ENCODE data around the gene AGMO.

Gene AGMO

GRCh38 chr7:15430191-15430590 is 131.6 kb downstream of the AGMO start:
- Histone ChIP-seq H3K4me3 (ENCODE audit: low read depth, low read length) (no peak overlapping the region), H3K9ac (ENCODE audit: low read length) (no peak overlapping the region), H3K9me3 (ENCODE audit: control insufficient read depth, insufficient read depth, low read depth, low read length) (no peaks in the 10 kb centered on the region), H3K4me1 (ENCODE audit: control insufficient read depth, insufficient read depth, low read length) (no peaks in the 10 kb centered on the region), H3K27me3 (ENCODE audit: control insufficient read depth, insufficient read depth, low read length) (no peaks in the 10 kb centered on the region), H3K27ac (ENCODE audit: low read depth, low read length) (no peak overlapping the region), H3K36me3 (ENCODE audit: control insufficient read depth, insufficient read depth, low read length) (no peaks in the 10 kb centered on the region)

- H3K9me3 ChIP-seq (ENCODE audit: control insufficient read depth, insufficient read depth, low read depth, low read length) = no peaks in the 10 kb centered on the region
- no peak overlapping the region for H3K9ac ChIP-seq (ENCODE audit: low read length)
- H3K4me1 ChIP-seq (ENCODE audit: control insufficient read depth, insufficient read depth, low read length) = no peaks in the 10 kb centered on the region
- no peak overlapping the region for H3K4me3 ChIP-seq (ENCODE audit: low read depth, low read length)
- no peaks in the 10 kb centered on the region for H3K36me3 ChIP-seq (ENCODE audit: control insufficient read depth, insufficient read depth, low read length)
- H3K27ac ChIP-seq (ENCODE audit: low read depth, low read length) = no peak overlapping the region
- no peaks in the 10 kb centered on the region for H3K27me3 ChIP-seq (ENCODE audit: control insufficient read depth, insufficient read depth, low read length)
Measured at GRCh38 chr7:15424468-15424867, 137.3 kb downstream of the AGMO start.

DNA sequence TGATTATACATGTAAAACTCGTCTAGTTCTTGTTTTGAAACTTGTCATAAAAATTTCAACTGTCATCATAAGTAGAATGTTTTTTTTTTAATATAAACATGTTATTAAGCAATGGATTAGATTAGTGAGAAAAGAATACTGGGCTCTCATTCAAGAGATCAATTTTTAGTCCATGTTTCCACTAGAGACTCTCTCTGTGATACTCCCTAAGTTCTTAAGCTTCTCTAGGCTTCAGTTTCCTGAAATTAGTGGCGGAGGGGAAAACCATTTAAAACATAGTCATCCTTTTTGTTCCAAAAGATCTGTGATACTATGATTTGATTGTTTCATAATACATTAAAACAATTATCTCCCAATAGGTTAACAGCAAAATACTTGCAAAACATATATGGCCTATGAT is 142.2 kb downstream of the AGMO start:
- no peaks in the 10 kb centered on the region for H3K27me3 ChIP-seq (ENCODE audit: control insufficient read depth, insufficient read depth, low read length)
- no peaks in the 10 kb centered on the region for H3K9me3 ChIP-seq (ENCODE audit: control insufficient read depth, insufficient read depth, low read depth, low read length)
- H3K4me1 ChIP-seq (ENCODE audit: control insufficient read depth, insufficient read depth, low read length) = no peaks in the 10 kb centered on the region
- no peak overlapping the region for H3K9ac ChIP-seq (ENCODE audit: low read length)
- H3K4me3 ChIP-seq (ENCODE audit: low read depth, low read length) = no peak overlapping the region
- no peaks in the 10 kb centered on the region for H3K36me3 ChIP-seq (ENCODE audit: control insufficient read depth, insufficient read depth, low read length)
- H3K27ac ChIP-seq (ENCODE audit: low read depth, low read length) = no peak overlapping the region

GRCh38 chr7:15418264-15418663 is 143.6 kb downstream of the AGMO start:
- no peaks in the 10 kb centered on the region for H3K9me3 ChIP-seq (ENCODE audit: control insufficient read depth, insufficient read depth, low read depth, low read length)
- no peaks in the 10 kb centered on the region for H3K36me3 ChIP-seq (ENCODE audit: control insufficient read depth, insufficient read depth, low read length)
- no peak overlapping the region for H3K4me3 ChIP-seq (ENCODE audit: low read depth, low read length)
- H3K4me1 ChIP-seq (ENCODE audit: control insufficient read depth, insufficient read depth, low read length) = no peaks in the 10 kb centered on the region
- no peak overlapping the region for H3K27ac ChIP-seq (ENCODE audit: low read depth, low read length)
- H3K27me3 ChIP-seq (ENCODE audit: control insufficient read depth, insufficient read depth, low read length) = no peaks in the 10 kb centered on the region
- no peak overlapping the region for H3K9ac ChIP-seq (ENCODE audit: low read length)

GRCh38 chr7:15417341-15417988 is 144.3 kb downstream of the AGMO start:
- no peaks in the 10 kb centered on the region for H3K36me3 ChIP-seq (ENCODE audit: control insufficient read depth, insufficient read depth, low read length)
- no peak overlapping the region for H3K4me3 ChIP-seq (ENCODE audit: low read depth, low read length)
- H3K27ac ChIP-seq (ENCODE audit: low read depth, low read length) = no peak overlapping the region
- no peaks in the 10 kb centered on the region for H3K4me1 ChIP-seq (ENCODE audit: control insufficient read depth, insufficient read depth, low read length)
- H3K9me3 ChIP-seq (ENCODE audit: control insufficient read depth, insufficient read depth, low read depth, low read length) = no peaks in the 10 kb centered on the region
- H3K27me3 ChIP-seq (ENCODE audit: control insufficient read depth, insufficient read depth, low read length) = no peaks in the 10 kb centered on the region
- no peak overlapping the region for H3K9ac ChIP-seq (ENCODE audit: low read length)

GRCh38 chr7:15411019-15411418 is 150.8 kb downstream of the AGMO start:
- no peak overlapping the region for H3K4me3 ChIP-seq (ENCODE audit: low read depth, low read length)
- H3K27ac ChIP-seq (ENCODE audit: low read depth, low read length) = no peak overlapping the region
- H3K9ac ChIP-seq (ENCODE audit: low read length) = no peak overlapping the region
- no peaks in the 10 kb centered on the region for H3K36me3 ChIP-seq (ENCODE audit: control insufficient read depth, insufficient read depth, low read length)
- no peaks in the 10 kb centered on the region for H3K4me1 ChIP-seq (ENCODE audit: control insufficient read depth, insufficient read depth, low read length)
- no peaks in the 10 kb centered on the region for H3K9me3 ChIP-seq (ENCODE audit: control insufficient read depth, insufficient read depth, low read depth, low read length)
- H3K27me3 ChIP-seq (ENCODE audit: control insufficient read depth, insufficient read depth, low read length) = no peaks in the 10 kb centered on the region

DNA sequence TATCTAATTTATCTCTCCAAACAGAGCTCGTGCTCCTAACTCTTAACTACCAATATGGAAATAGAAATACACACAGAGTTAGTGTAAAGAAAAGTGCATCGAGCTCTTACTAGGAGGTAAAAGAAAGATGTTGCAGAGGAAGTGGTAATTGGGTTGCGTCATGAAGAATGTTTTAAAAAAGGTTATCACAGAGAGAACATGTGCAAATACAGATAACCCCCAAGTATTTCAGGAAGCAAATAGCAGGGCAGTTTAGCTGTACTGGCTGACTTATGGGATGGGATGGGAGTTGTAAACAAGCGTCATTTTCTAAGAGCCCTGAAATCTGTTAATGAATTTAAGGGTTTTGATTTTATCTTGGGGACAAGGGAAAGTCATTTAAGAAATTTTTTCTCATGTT is 153.9 kb downstream of the AGMO start:
- H3K27ac ChIP-seq (ENCODE audit: low read depth, low read length) = no peak overlapping the region
- H3K4me3 ChIP-seq (ENCODE audit: low read depth, low read length) = no peak overlapping the region
- no peaks in the 10 kb centered on the region for H3K27me3 ChIP-seq (ENCODE audit: control insufficient read depth, insufficient read depth, low read length)
- no peaks in the 10 kb centered on the region for H3K4me1 ChIP-seq (ENCODE audit: control insufficient read depth, insufficient read depth, low read length)
- H3K36me3 ChIP-seq (ENCODE audit: control insufficient read depth, insufficient read depth, low read length) = no peaks in the 10 kb centered on the region
- no peaks in the 10 kb centered on the region for H3K9me3 ChIP-seq (ENCODE audit: control insufficient read depth, insufficient read depth, low read depth, low read length)
- no peak overlapping the region for H3K9ac ChIP-seq (ENCODE audit: low read length)

- Histone ChIP-seq H3K36me3 (ENCODE audit: control insufficient read depth, insufficient read depth, low read length) (no peaks in the 10 kb centered on the region), H3K27ac (ENCODE audit: low read depth, low read length) (peak overlapping the region; percentile 46), H3K9me3 (ENCODE audit: control insufficient read depth, insufficient read depth, low read depth, low read length) (no peaks in the 10 kb centered on the region), H3K27me3 (ENCODE audit: control insufficient read depth, insufficient read depth, low read length) (no peaks in the 10 kb centered on the region), H3K4me3 (ENCODE audit: low read depth, low read length) (no peak overlapping the region), H3K9ac (ENCODE audit: low read length) (no peak overlapping the region), H3K4me1 (ENCODE audit: control insufficient read depth, insufficient read depth, low read length) (no peaks in the 10 kb centered on the region)
Measured at GRCh38 chr7:15403751-15404150, 158.1 kb downstream of the AGMO start.

DNA sequence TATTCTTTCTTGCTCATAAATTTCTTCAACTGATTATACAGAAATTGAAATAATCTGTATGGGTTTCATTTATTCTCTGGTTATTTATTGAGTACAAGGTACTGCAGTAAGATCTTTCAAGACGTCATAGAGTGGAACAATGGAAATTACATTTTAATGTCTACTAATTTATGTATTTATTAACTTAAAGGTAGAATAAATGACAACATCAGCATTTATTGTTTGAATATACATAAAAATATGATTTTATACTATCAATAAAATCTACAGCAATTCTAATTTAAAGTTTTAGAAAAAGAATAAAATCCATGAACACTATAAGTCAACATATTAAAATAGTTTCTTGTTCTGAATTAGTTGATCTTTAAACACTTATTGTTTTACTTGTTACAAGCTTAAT is 158.5 kb downstream of the AGMO start:
- H3K27me3 ChIP-seq (ENCODE audit: control insufficient read depth, insufficient read depth, low read length) = no peaks in the 10 kb centered on the region
- no peaks in the 10 kb centered on the region for H3K36me3 ChIP-seq (ENCODE audit: control insufficient read depth, insufficient read depth, low read length)
- H3K9ac ChIP-seq (ENCODE audit: low read length) = no peak overlapping the region
- peak overlapping the region; percentile 46; the same call in 1 of the 2 replicates for H3K27ac ChIP-seq (ENCODE audit: low read depth, low read length)
- H3K4me3 ChIP-seq (ENCODE audit: low read depth, low read length) = no peak overlapping the region
- no peaks in the 10 kb centered on the region for H3K4me1 ChIP-seq (ENCODE audit: control insufficient read depth, insufficient read depth, low read length)
- H3K9me3 ChIP-seq (ENCODE audit: control insufficient read depth, insufficient read depth, low read depth, low read length) = no peaks in the 10 kb centered on the region

DNA sequence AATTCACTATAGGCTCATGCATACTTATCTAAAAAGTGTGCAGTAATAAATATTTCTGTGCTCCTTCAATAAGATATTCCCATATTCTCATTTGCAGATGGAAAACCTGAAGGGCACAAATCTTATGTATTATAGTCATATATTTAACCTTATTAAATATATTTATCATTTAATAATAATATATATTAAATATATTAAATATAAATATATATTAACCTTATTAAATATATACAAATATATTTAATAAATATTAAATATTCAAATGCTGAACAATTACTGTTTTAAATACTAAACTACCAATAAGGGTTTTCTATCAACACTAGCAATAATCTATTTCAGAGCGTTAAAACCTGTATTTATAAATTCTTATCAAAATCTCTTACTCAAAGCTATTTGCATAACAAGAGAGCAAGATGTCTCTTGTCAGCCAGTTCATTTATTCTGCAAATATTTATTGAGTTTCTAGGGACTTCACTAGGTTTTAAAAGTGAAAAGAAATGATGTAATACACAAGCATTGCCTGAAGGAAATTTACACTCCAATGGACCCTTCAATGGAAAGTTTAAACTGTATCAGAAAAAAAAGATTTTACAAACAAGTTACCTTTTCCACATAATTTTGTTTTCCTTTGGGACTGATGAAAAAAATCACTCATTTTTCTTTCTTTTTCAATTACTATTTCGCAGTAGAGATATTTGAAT is 159.2 kb downstream of the AGMO start:
- Histone ChIP-seq H3K27ac (ENCODE audit: low read depth, low read length) (0 out of 2 replicates have a peak overlapping the region, but pooled peaks have one; percentile 4), H3K4me3 (ENCODE audit: low read depth, low read length) (no peak overlapping the region), H3K36me3 (ENCODE audit: control insufficient read depth, insufficient read depth, low read length) (no peaks in the 10 kb centered on the region), H3K27me3 (ENCODE audit: control insufficient read depth, insufficient read depth, low read length) (no peaks in the 10 kb centered on the region), H3K9ac (ENCODE audit: low read length) (no peak overlapping the region), H3K4me1 (ENCODE audit: control insufficient read depth, insufficient read depth, low read length) (no peaks in the 10 kb centered on the region), H3K9me3 (ENCODE audit: control insufficient read depth, insufficient read depth, low read depth, low read length) (no peaks in the 10 kb centered on the region)

DNA sequence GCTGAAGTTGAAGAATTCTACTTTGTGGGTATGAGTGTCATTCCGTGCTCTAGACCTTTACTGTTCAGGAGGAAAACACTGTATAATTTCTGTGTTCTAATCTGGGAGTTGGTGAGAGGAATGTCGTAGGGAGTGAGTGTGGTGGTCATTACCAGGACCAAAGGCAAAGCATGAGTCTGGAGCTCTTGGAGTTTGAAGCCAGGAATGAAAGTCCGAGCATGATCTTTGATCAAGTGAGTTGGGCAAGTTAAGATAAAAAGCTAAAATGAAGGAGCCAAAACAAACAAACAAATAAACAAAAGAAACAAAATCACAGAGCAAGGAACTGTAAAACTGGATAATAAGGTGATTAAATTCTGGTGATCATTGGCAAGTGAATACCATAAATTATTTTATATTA is 161.4 kb downstream of the AGMO start:
- H3K4me1 ChIP-seq (ENCODE audit: control insufficient read depth, insufficient read depth, low read length) = no peaks in the 10 kb centered on the region

More for the DNA sequence above, 161.4 kb downstream of the AGMO start:
- no peak overlapping the region for H3K27ac ChIP-seq (ENCODE audit: low read depth, low read length)
- no peaks in the 10 kb centered on the region for H3K27me3 ChIP-seq (ENCODE audit: control insufficient read depth, insufficient read depth, low read length)
- H3K36me3 ChIP-seq (ENCODE audit: control insufficient read depth, insufficient read depth, low read length) = no peaks in the 10 kb centered on the region
- peaks cover 5% of the 10 kb centered on the region; the same call in 1 of the 2 replicates for H3K9me3 ChIP-seq (ENCODE audit: control insufficient read depth, insufficient read depth, low read depth, low read length)
- no peak overlapping the region for H3K9ac ChIP-seq (ENCODE audit: low read length)
- no peak overlapping the region for H3K4me3 ChIP-seq (ENCODE audit: low read depth, low read length)
